B cell (primary cell): ENCODE measurements around the gene GPR75.

Source experiments
- CTCF ChIP-seq: fragments of 200-600 bp; IDR thresholded peaks from one replicate; pipeline ENCODE4 v1.8.0; 2022; ENCODE audit warnings: antibody characterized with exemption, mild to moderate bottlenecking
- EZH2 ChIP-seq: IDR thresholded peaks from 2 replicates; pipeline ENCODE4 v1.6.1; 2012; ENCODE audit warnings: borderline replicate concordance, low read depth, mild to moderate bottlenecking, moderate library complexity, low read length; ENCODE audit not compliant: insufficient read depth, poor library complexity, severe bottlenecking

GRCh38 chr2:53859206-53860181, at the start of gene GPR75:
- no peak for TF ChIP-seq EZH2
- TF ChIP-seq CTCF: no peak
